Measurements from ENCODE around the gene MTG2. TPM values are rescaled to one million over a fixed set of nuclear protein-coding genes. Genes with fewer than 3 reads are reported as not detected.
A peak's percentile ranks its signal among the peaks of the same experiment; 100 is the strongest.

Gene MTG2
- total RNA-seq, 1 donor from 2014 or later: 14.8 TPM

DNA sequence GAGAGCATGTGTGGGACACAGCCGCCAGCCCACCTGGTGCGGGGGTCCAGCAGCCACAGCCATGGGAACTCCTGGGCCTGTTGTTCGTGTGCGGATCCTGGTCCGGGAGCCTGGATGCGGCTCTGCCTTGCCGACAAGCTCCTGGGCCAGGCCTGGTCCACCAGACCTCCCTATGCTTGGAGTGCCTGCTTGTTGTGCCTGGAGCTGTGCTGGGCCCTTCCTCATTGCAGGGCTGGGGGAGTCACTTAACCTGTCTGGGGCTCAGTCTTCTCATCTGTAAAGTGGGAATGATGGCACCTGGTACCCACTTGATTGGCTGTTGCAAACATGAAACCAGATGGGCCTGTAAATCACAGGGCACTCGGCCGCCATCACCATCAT, 52.9 kb downstream of the MTG2 start:
- no peak for DNase-seq

GRCh38 chr20:62236200-62236599, 53.4 kb downstream of the MTG2 start:
- no peak for DNase-seq

DNA sequence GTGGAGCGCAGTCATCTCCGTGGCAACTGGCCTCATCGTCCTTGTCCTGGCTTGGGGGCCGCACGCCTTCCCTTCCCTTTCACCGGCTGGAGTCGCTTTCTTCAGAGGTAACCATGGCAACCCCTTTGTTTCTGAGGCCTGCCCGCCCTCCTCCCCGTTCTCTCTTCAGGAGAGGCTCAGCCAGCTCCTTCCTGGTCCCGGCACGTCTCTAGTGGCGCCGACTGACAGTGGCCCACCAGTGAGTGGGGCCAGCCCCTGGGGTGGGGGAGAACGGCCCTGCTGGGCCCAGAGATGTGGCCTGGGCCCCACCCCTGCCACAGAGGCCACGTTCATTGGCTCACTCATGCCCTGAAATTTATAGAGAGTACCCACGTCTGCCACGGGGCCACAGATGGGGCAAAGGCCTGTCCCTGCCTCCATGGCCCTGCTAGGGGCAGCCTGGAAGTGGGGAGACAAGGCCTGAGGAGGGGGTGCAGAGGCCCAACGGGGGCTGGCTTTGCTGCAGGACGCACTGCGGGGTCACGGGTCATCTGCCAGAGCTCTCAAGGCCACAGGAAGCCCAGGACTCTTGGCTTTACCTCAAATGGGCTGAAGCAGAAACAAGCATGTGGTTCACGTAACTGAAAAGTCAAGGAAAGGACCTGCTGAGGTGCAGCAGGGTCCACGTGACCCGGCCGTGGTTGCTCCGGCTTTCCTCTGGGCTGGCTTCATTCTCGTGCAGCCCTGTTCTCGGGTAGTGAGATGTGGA, 54.1 kb downstream of the MTG2 start:
- DNase-seq: no peak

DNA sequence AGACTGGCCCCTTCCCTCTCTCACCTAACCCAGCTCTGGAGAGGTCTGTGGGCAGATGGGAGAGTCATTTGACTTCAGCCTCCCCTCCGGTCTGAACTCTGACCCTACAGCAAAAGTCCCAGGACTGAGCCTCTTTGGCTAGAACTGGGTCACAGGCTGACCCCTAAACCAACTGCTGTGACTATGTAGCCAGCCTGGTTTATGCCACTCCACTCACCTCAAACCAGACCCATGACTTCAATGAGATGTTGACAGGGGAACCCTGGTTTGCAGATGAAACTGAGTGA, 54.6 kb downstream of the MTG2 start:
- DNase-seq: no peak

- peak; percentile 100 for DNase-seq
Observed at GRCh38 chr20:62237801-62238568, 55.2 kb downstream of the MTG2 start, which contains the start of gene OSBPL2. Gene OSBPL2, plus strand, starts transcription at chr20:62238521. Its CDS starts 17,664 bp downstream, at chr20:62256185.

GRCh38 chr20:62238569-62239277, 55.9 kb downstream of the MTG2 start:
- no peak for DNase-seq

GRCh38 chr20:62239278-62239879, 56.6 kb downstream of the MTG2 start:
- no peak for DNase-seq

- DNase-seq: no peak
Observed at GRCh38 chr20:62240020-62240685, 57.3 kb downstream of the MTG2 start.

GRCh38 chr20:62241506-62241905, 58.7 kb downstream of the MTG2 start:
- DNase-seq: no peak

- no peak for DNase-seq
Observed at GRCh38 chr20:62242176-62242575, 59.3 kb downstream of the MTG2 start.

GRCh38 chr20:62243106-62243505, 60.3 kb downstream of the MTG2 start:
- no peak for DNase-seq

GRCh38 chr20:62243906-62244515, 61.2 kb downstream of the MTG2 start:
- no peak for DNase-seq

DNA sequence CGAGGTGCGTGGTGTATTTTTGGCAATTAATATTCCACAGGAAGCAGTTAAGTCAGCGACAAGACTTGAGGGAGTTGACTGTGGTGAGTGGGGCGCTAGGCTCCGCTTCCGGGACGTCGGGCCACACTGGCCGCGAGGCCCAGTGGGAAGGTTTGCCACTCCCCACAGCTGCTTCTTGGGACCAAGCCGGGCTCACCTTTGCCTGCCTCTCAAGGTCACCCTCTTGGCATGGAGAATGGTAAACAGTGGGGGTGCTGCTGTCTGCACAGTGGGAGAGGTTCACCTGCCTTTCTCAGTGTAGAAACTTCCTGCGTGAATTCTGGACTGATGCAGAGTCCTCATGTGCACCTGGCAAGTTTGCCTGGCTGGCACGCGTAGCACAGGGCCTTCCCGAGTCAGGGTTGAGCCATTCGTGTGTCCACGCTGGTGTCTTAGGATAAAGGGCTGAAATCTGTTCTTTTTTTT, 61.8 kb downstream of the MTG2 start:
- DNase-seq: no peak

- DNase-seq: no peak
Observed at GRCh38 chr20:62245911-62246280, 63.1 kb downstream of the MTG2 start.

DNA sequence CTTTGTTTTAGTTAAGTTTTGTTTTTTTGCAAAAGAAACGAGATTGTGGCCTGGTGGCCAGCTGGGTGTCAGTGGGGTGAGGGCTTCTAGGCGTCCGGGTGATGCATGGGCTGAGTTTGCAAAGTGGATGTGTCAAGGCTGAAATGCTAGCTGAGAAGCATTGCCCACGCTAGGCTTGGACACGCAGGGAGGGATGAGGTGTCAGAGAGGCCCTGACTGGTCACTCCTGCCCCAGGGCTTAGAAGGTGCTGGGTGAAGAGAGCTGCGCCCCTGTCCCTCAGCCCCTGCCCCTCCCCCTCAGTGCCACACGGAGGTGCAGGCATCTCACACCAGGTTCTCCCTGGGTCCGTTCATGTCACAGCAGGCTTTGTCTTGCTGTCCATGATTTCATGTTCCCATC, 63.6 kb downstream of the MTG2 start:
- no peak for DNase-seq

DNA sequence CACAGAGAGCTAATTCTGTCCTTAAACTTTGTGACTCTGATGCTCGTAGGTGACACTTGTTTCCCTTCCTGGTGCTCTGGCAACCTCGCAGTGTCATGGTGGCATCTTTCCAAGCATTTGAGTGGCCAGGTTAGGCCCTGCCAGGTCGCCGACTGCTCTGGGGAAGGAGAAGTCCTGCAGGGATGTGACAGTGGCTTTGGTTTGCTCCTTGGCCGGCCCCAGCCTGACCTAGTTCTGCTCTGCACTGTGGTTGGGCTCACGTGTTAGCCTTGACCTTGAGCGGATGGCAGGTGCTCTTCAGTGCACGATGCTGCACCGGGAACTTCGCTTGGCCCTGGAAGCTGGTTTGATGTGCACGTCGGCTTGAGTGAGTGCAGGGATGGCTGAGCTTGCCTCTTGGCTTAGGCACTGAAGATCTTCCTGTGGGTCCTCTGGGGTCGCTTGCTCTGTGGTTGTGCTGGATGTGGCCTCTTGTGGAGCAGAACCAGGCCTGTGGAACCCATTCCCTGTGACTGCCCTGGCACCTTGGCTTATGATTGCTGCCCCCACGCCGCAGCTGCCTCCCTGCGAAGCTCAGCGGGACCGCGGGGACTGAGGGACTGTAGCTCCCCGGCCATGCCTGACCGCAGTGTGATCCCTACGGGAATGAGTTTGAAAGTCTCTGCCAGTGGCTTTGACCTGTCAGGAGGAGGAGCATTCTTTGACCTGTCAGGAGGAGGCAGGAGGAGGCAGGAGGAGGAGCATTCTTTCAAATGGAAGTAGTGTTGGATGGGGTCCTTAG, 64.2 kb downstream of the MTG2 start:
- no peak for DNase-seq

DNA sequence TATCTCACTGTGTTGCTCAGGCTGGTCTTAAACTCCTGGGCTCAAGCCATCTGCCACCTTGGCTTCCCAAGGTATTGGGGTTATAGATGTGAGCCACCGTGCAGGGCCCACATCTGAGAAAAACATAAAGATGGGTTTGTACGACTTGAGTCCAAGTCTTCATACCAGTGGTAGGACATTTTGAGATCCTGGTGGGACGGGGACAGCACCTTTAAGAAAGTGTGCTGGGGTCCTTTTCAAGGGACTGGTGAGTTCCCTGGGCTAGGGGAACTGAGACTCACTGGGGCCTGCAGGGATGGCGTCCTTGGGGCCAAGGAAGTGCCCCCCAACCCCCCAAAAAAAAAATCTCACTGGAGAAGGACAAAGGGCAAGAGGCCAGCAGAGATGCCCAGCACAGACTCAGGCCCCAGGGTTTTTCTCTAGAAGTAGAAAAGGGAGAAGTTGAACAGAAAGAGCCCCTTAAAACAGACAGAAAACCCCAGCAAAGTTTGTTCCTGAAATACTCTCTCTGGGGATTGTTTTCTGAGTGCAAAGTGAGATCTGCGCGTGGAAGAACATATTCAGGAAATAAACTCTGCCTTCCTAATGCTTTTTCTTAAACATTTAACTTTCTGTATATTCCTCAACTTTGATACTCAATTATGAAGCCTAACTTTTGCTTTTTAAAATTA, 66.2 kb downstream of the MTG2 start:
- DNase-seq: no peak

GRCh38 chr20:62252342-62252966, 69.6 kb downstream of the MTG2 start:
- DNase-seq: no peak

All from occipital lobe (tissue), 2 donors.